GM18508 (cell line): Measurements from ENCODE around the gene PDIA5.

ENCODE experiments used
- ATAC-seq: cut with Tn5 transposase; IDR thresholded peaks from one replicate; pipeline ENCODE4 v1.9.1; 2021; ENCODE audit warnings: moderate number of reproducible peaks; ENCODE audit not compliant: insufficient read depth, unreplicated experiment

PDIA5 gene

GRCh38 chr3:123088387-123088786 lies 21.6 kb downstream of the PDIA5 start:
- no peak for ATAC-seq

- no peak for ATAC-seq
Measured at GRCh38 chr3:123089611-123090331, 22.9 kb downstream of the PDIA5 start.

- ATAC-seq = no peak
Measured at GRCh38 chr3:123090728-123091531, 24.1 kb downstream of the PDIA5 start.

- no peak for ATAC-seq
Measured at GRCh38 chr3:123092243-123092642, 25.4 kb downstream of the PDIA5 start.

- ATAC-seq = no peak
Measured at GRCh38 chr3:123093696-123094095, 26.9 kb downstream of the PDIA5 start.

GRCh38 chr3:123094516-123095313 lies 27.9 kb downstream of the PDIA5 start:
- ATAC-seq = no peak

GRCh38 chr3:123096126-123096525 lies 29.3 kb downstream of the PDIA5 start:
- no peak for ATAC-seq

GRCh38 chr3:123096731-123097130 lies 29.9 kb downstream of the PDIA5 start:
- ATAC-seq = no peak

- no peak for ATAC-seq
Measured at GRCh38 chr3:123098426-123099330, 31.9 kb downstream of the PDIA5 start.

- ATAC-seq = no peak
Measured at GRCh38 chr3:123099331-123100192, 32.7 kb downstream of the PDIA5 start.

GRCh38 chr3:123100193-123100776 lies 33.5 kb downstream of the PDIA5 start:
- no peak for ATAC-seq

GRCh38 chr3:123102249-123102648 lies 35.4 kb downstream of the PDIA5 start:
- ATAC-seq = no peak

GRCh38 chr3:123102826-123103225 lies 36.0 kb downstream of the PDIA5 start:
- no peak for ATAC-seq

- no peak for ATAC-seq
Measured at GRCh38 chr3:123104550-123104949, 37.7 kb downstream of the PDIA5 start.

- no peak for ATAC-seq
Measured at GRCh38 chr3:123105201-123106189, 38.7 kb downstream of the PDIA5 start.

- no peak for ATAC-seq
Measured at GRCh38 chr3:123110282-123110975, 43.6 kb downstream of the PDIA5 start.
